ENCODE measurements around the gene TRAF1. TPM values are rescaled to one million over a fixed set of nuclear protein-coding genes. Genes with fewer than 3 reads are reported as not detected.

The TRAF1 gene
- total RNA-seq, 1 experiment from 2014 or later: 1.4 TPM

GRCh38 chr9:120928015-120928482, 1.5 kb upstream of the TRAF1 start:
- Histone ChIP-seq H2AFZ (ENCODE audit: low read length) (no peak overlapping the region), H2BK12ac (ENCODE audit: insufficient read length, low read depth, low read length) (no peak overlapping the region), H3K4ac (ENCODE audit: low read depth, low read length) (no peak overlapping the region), H3K79me1 (ENCODE audit: insufficient read depth, low read depth, low read length, poor library complexity, severe bottlenecking) (no peaks in the 10 kb centered on the region), H3K4me2 (ENCODE audit: insufficient read depth, insufficient read length, low read length) (peak overlapping the region; percentile 51), H3K79me2 (ENCODE audit: insufficient read depth, low read length) (no peaks in the 10 kb centered on the region), H4K20me1 (ENCODE audit: control insufficient read depth, insufficient read depth, insufficient read length) (no peaks in the 10 kb centered on the region), H3T11ph (ENCODE audit: low read length) (no peak overlapping the region), H3K23ac (ENCODE audit: insufficient read length, low read depth, low read length) (no peak overlapping the region), H2BK5ac (ENCODE audit: insufficient read length, low read length) (no peak overlapping the region), H3K4me1 (ENCODE audit: insufficient read depth, low read length) (peaks cover 4% of the 10 kb centered on the region; the same call in 1 of the 2 replicates), H3K9me3 (ENCODE audit: control insufficient read depth, low read depth, low read length) (no peaks in the 10 kb centered on the region), H3K14ac (ENCODE audit: insufficient read depth, low read length) (no peak overlapping the region), H2BK120ac (ENCODE audit: low read depth, low read length, poor library complexity, severe bottlenecking) (no peak overlapping the region), H3K9ac (ENCODE audit: extremely low read depth, insufficient read length, low read length) (no peak overlapping the region), H3K56ac (ENCODE audit: insufficient read length, low read depth, low read length) (no peak overlapping the region), H4K5ac (ENCODE audit: insufficient read length, low read depth, low read length) (no peak overlapping the region), H2AK5ac (ENCODE audit: insufficient read length, low read length) (no peak overlapping the region), H2BK15ac (ENCODE audit: low read depth, low read length) (no peak overlapping the region), H4K91ac (ENCODE audit: insufficient read length, low read depth, low read length) (no peak overlapping the region), H4K8ac (replicated peaks; ENCODE audit: insufficient read length, low read depth, low read length) (no peak overlapping the region), H3K23me2 (ENCODE audit: insufficient read length, low read depth, low read length, poor library complexity, severe bottlenecking) (peaks cover 10% of the 10 kb centered on the region), H3K27me3 (ENCODE audit: insufficient read depth, low read length) (no peaks in the 10 kb centered on the region), H3K18ac (ENCODE audit: insufficient read length, low read depth, low read length) (no peak overlapping the region), H2BK20ac (ENCODE audit: low read depth, low read length, poor library complexity, severe bottlenecking) (no peak overlapping the region), H3K27ac (ENCODE audit: insufficient read length, low read depth, low read length) (no peak overlapping the region)
- peaks cover 30 to 38% of the 10 kb centered on the region in 2 experiments for H3K4me1 Mint-ChIP-seq
- no peak overlapping the region for H3K27ac Mint-ChIP-seq
- H3K36me3 Mint-ChIP-seq (ENCODE audit: insufficient read depth in 1 of 3, low read depth in 3 of 3): no peaks in the 10 kb centered on the region
- peaks cover 12% of the 10 kb centered on the region for H3K27me3 Mint-ChIP-seq (ENCODE audit: low read depth)
- peak overlapping the region; percentile 65 to 77 for H3K4me3 Mint-ChIP-seq
- WGBS (ENCODE audit: extremely low coverage, insufficient read length, low lambda C conversion rate): 100% methylated on average over 5 of the region's 14 CpGs
- DNase-seq: peak; percentile 49
- TF ChIP-seq CTCF (conservative IDR thresholded peaks at IDR 0.05): no peak
- no peaks in the 10 kb centered on the region for H3K9me3 Mint-ChIP-seq
